ENCODE results near the gene TMEM139. TPM values are rescaled to one million over a fixed set of nuclear protein-coding genes. Genes with fewer than 3 reads are reported as not detected.
A peak's percentile ranks its signal among the peaks of the same experiment; 100 is the strongest.

TMEM139 gene
- total RNA-seq, 1 donor from 2014 or later = 14.5 TPM

DNA sequence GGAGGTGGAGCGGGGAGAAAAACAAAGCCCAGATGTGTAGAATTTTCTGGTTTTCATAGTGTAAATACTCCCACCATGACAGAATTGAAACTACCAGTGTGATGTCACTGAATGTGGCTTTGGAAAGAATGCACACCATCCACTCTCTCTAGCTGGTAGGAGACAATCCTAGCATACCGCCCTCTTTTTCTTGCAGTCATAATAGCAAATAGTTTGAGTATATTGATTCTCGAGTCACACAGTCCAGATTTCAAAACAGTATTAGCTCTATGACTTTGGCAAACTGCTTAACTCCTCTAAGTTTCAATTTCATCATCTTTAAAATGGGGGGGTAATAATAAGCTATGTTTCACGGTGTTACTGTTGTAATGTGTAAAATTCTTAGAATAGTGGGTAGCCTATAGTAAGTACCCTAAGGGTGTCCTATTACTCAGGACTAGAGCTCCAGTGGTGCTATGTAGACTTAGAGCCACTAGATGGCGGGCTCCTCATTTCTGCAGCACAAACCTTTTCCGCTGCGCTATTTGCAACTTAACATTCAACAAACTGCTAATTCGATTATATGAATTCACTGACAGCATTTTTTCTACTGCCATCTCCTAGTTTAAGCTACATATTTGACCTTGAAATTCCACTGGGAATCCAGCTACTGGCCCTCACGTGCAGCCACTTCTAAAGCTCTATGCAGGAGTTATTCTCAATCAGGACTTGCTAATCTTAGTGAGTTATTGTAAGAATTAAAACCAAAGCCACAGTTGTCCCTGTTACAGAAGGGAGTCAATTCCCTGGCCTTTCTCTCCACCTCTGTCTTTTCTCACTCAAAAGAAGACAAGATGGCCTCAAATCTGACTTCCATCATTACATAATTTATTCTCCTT lies 44.2 kb upstream of the TMEM139 start:
- peak; percentile 99 for TF ChIP-seq CTCF (conservative IDR thresholded peaks at IDR 0.05; ENCODE audit: low read depth, low read length)
- H3K4me3 ChIP-seq (ENCODE audit: low read depth, low read length) = no peak overlapping the region
- DNase-seq (ENCODE audit: low read depth) = peak; percentile 44

GRCh38 chr7:143242306-143242705 lies 42.5 kb upstream of the TMEM139 start:
- DNase-seq (ENCODE audit: low read depth) = no peak
- H3K4me3 ChIP-seq (ENCODE audit: low read depth, low read length) = no peak overlapping the region
- no peak for TF ChIP-seq CTCF (conservative IDR thresholded peaks at IDR 0.05; ENCODE audit: low read depth, low read length)

GRCh38 chr7:143243111-143243510 lies 41.6 kb upstream of the TMEM139 start:
- H3K4me3 ChIP-seq (ENCODE audit: low read depth, low read length) = no peak overlapping the region
- TF ChIP-seq CTCF (conservative IDR thresholded peaks at IDR 0.05; ENCODE audit: low read depth, low read length) = no peak
- DNase-seq (ENCODE audit: low read depth) = no peak

DNA sequence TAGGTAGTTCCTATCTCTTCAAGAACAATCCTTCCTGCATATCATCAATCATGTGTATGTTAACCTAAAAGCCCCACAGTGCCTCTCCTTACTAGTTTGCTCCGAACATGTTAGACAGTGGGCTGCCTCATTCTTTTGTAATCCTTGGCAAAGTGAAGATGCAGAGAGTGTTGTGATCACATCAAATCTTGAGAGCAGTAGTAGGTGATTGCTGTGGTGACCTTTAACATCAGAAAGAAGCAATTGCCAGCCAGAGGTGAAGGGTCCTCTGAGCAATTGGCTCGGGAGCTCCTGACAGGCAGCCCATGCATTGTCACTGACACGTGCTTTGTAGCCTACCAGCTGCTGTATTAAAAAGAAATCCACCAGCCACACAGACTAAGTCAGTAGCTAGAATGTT lies 41.1 kb upstream of the TMEM139 start:
- TF ChIP-seq CTCF (conservative IDR thresholded peaks at IDR 0.05; ENCODE audit: low read depth, low read length) = no peak
- DNase-seq (ENCODE audit: low read depth) = no peak
- no peak overlapping the region for H3K4me3 ChIP-seq (ENCODE audit: low read depth, low read length)

GRCh38 chr7:143244321-143244720 lies 40.4 kb upstream of the TMEM139 start:
- TF ChIP-seq CTCF (conservative IDR thresholded peaks at IDR 0.05; ENCODE audit: low read depth, low read length) = no peak
- no peak for DNase-seq (ENCODE audit: low read depth)
- H3K4me3 ChIP-seq (ENCODE audit: low read depth, low read length) = no peak overlapping the region

GRCh38 chr7:143245123-143245522 lies 39.6 kb upstream of the TMEM139 start:
- H3K4me3 ChIP-seq (ENCODE audit: low read depth, low read length) = no peak overlapping the region
- no peak for DNase-seq (ENCODE audit: low read depth)
- no peak for TF ChIP-seq CTCF (conservative IDR thresholded peaks at IDR 0.05; ENCODE audit: low read depth, low read length)

- no peak overlapping the region for H3K4me3 ChIP-seq (ENCODE audit: low read depth, low read length)
- DNase-seq (ENCODE audit: low read depth) = no peak
- no peak for TF ChIP-seq CTCF (conservative IDR thresholded peaks at IDR 0.05; ENCODE audit: low read depth, low read length)
These were observed 37.4 kb upstream of the TMEM139 start for GRCh38 chr7:143247372-143247771.
